Measurements from ENCODE around the gene ZNF695.
"Not testable (repeated sequence)": the region's sequence is repeated elsewhere in the genome, so short reads cannot be mapped to it uniquely, and the experiment has no call there.

ZNF695 gene

GRCh38 chr1:247007511-247008405 lies at the start of gene ZNF695:
ZNF695 (minus strand) TSS chr1:247008057; CDS start chr1:247007908, 149 bp downstream.
- peak; percentile 96 for DNase-seq (ENCODE audit: low spot score)

- no peak for DNase-seq (ENCODE audit: low spot score)
Observed at GRCh38 chr1:247056071-247056470, 48.2 kb upstream of the ZNF695 start.

- DNase-seq (ENCODE audit: low spot score), result no peak
Observed at GRCh38 chr1:247054992-247055415, 47.1 kb upstream of the ZNF695 start.

GRCh38 chr1:247047702-247048101 lies 39.8 kb upstream of the ZNF695 start:
- no peak for DNase-seq (ENCODE audit: low spot score)

GRCh38 chr1:247047260-247047659 lies 39.4 kb upstream of the ZNF695 start:
- DNase-seq (ENCODE audit: low spot score), result no peak

GRCh38 chr1:247043406-247043805 lies 35.5 kb upstream of the ZNF695 start:
- DNase-seq (ENCODE audit: low spot score), result no peak

- DNase-seq (ENCODE audit: low spot score), result no peak
Observed at GRCh38 chr1:247037511-247038320, 29.9 kb upstream of the ZNF695 start.

- not testable (repeated sequence) for DNase-seq (ENCODE audit: low spot score)
Observed at GRCh38 chr1:247032306-247032705, 24.4 kb upstream of the ZNF695 start.

- DNase-seq (ENCODE audit: low spot score), result not testable (repeated sequence)
Observed at GRCh38 chr1:247024658-247025057, 16.8 kb upstream of the ZNF695 start.

GRCh38 chr1:247013391-247013790 lies 5.5 kb upstream of the ZNF695 start:
- no peak for DNase-seq (ENCODE audit: low spot score)

GRCh38 chr1:247008406-247008799 lies 546 bp upstream of the ZNF695 start:
- DNase-seq (ENCODE audit: low spot score), result no peak

GRCh38 chr1:247004081-247004480 lies 3.8 kb downstream of the ZNF695 start:
- not testable (repeated sequence) for DNase-seq (ENCODE audit: low spot score)

GRCh38 chr1:246989901-246990300 lies 18.0 kb downstream of the ZNF695 start:
- no peak for DNase-seq (ENCODE audit: low spot score)

- DNase-seq (ENCODE audit: low spot score), result no peak
Observed at GRCh38 chr1:246988316-246988715, 19.5 kb downstream of the ZNF695 start.

GRCh38 chr1:246987083-246987690 lies 20.7 kb downstream of the ZNF695 start:
- no peak for DNase-seq (ENCODE audit: low spot score)

GRCh38 chr1:246978785-246979184 lies 29.1 kb downstream of the ZNF695 start:
- DNase-seq (ENCODE audit: low spot score), result no peak

- DNase-seq (ENCODE audit: low spot score), result no peak
Observed at GRCh38 chr1:246978281-246978680, 29.6 kb downstream of the ZNF695 start.

GRCh38 chr1:246971969-246972368 lies 35.9 kb downstream of the ZNF695 start:
- no peak for DNase-seq (ENCODE audit: low spot score)

GRCh38 chr1:246971090-246971721 lies 36.7 kb downstream of the ZNF695 start:
- no peak for DNase-seq (ENCODE audit: low spot score)

GRCh38 chr1:246969621-246970020 lies 38.2 kb downstream of the ZNF695 start:
- DNase-seq (ENCODE audit: low spot score), result no peak

GRCh38 chr1:246966502-246966901 lies 41.4 kb downstream of the ZNF695 start:
- DNase-seq (ENCODE audit: low spot score), result no peak

All from AG08395 (cell line).